Caco-2 (cell line): Measurements from ENCODE around the gene IFNA8. TPM values are rescaled to one million over a fixed set of nuclear protein-coding genes. Genes with fewer than 3 reads are reported as not detected.

Experiments used
- BruUV-seq: library from RNA; stranded (reverse); fragments of 400-500 nt; replicated peaks from 2 replicates; lab custom pipeline; 2021; lab: Mats Ljungman, UMichigan
- CTCF ChIA-PET: fragments of 300-600 bp; sonication (Branson Sonifier 250); formaldehyde crosslinking; loops from one replicate; lab custom pipeline; 2022; ENCODE audit warnings: antibody characterized with exemption; lab: Charles Lee
- POLR2A ChIA-PET: fragments of 300-600 bp; sonication (Branson Sonifier 250); formaldehyde crosslinking; loops from one replicate; lab custom pipeline; 2022; ENCODE audit warnings: antibody characterized with exemption; lab: Charles Lee
- DNase-seq, 2 experiments: peaks; one replicate each; pipeline versions ENCODE4 v3.0.0 to v3.0.0-alpha.2; 2020 to 2022
- H3K27me3 ChIP-seq: replicated peaks from 2 replicates; pipeline ENCODE4 v1.6.0; 2011; ENCODE audit warnings: low read length; ENCODE audit not compliant: control insufficient read depth, insufficient read depth
- H3K36me3 ChIP-seq: 2 replicates; pipeline ENCODE4 v1.5.1; 2011; ENCODE audit warnings: low read length; ENCODE audit not compliant: control insufficient read depth, insufficient read depth
- H3K4me1 ChIP-seq: fragments of 250-450 bp; sonication (Bioruptor Pico); 2 replicates; pipeline ENCODE4 v1.5.1; 2020; ENCODE audit warnings: mild to moderate bottlenecking
- H3K4me3 ChIP-seq: 2 replicates; pipeline ENCODE4 v1.5.1; 2011; ENCODE audit warnings: low read depth, mild to moderate bottlenecking, control low read depth, low read length
- H3K9me3 ChIP-seq: fragments of 250-450 bp; sonication (Bioruptor Pico); 2 replicates; pipeline ENCODE4 v1.5.1; 2020; ENCODE audit warnings: mild to moderate bottlenecking, moderate library complexity
- H3K27ac Mint-ChIP-seq: one replicate; pipeline ENCODE4 v1.8.0; 2022; ENCODE audit warnings: mixed read lengths; ENCODE audit not compliant: unreplicated experiment
- H3K27me3 Mint-ChIP-seq: one replicate; pipeline ENCODE4 v1.8.0; 2022; ENCODE audit warnings: mixed read lengths; ENCODE audit not compliant: insufficient read depth, unreplicated experiment
- H3K36me3 Mint-ChIP-seq: one replicate; pipeline ENCODE4 v1.8.0; 2022; ENCODE audit warnings: mild to moderate bottlenecking, mixed read lengths; ENCODE audit not compliant: insufficient read depth, unreplicated experiment
- H3K4me1 Mint-ChIP-seq: one replicate; pipeline ENCODE4 v1.8.0; 2022; ENCODE audit warnings: low read depth, mixed read lengths; ENCODE audit not compliant: unreplicated experiment
- H3K4me3 Mint-ChIP-seq: one replicate; pipeline ENCODE4 v1.8.0; 2022; ENCODE audit warnings: mild to moderate bottlenecking, moderate library complexity, mixed read lengths; ENCODE audit not compliant: unreplicated experiment
- H3K9me3 Mint-ChIP-seq: one replicate; pipeline ENCODE4 v1.8.0; 2022; ENCODE audit warnings: mixed read lengths; ENCODE audit not compliant: unreplicated experiment
- intact Hi-C: fragments of 100-400 bp; cut with micrococcal nuclease; formaldehyde crosslinking; loops from one replicate; pipeline ENCODE4 v1.10.0; 2022; ENCODE audit not compliant: unreplicated experiment
- total RNA-seq: library from RNA; stranded (reverse); gene quantifications from 2 replicates; pipeline ENCODE4 v1.2.3, GENCODE V29; 2022
- TF ChIP-seq, protein P1 (sequence below), 2 experiments: fragments of 200-600 bp in 1 of 2; IDR thresholded peaks; 1 replicate in 1 of 2; 2 replicates in 1 of 2; pipeline versions ENCODE4 v1.5.1 to v1.8.0; 2011 to 2022; ENCODE audit warnings: antibody characterized with exemption in 1 of 2, control low read depth in 1 of 2, inconsistent platforms in 1 of 2, low read depth in 1 of 2, low read length in 1 of 2, mild to moderate bottlenecking in 1 of 2, moderate library complexity in 1 of 2; ENCODE audit not compliant: insufficient read depth in 1 of 2, severe bottlenecking in 1 of 2, unreplicated experiment in 1 of 2

IFNA8 gene
- total RNA-seq, 1 experiment from 2014 or later, result not detected

DNA sequence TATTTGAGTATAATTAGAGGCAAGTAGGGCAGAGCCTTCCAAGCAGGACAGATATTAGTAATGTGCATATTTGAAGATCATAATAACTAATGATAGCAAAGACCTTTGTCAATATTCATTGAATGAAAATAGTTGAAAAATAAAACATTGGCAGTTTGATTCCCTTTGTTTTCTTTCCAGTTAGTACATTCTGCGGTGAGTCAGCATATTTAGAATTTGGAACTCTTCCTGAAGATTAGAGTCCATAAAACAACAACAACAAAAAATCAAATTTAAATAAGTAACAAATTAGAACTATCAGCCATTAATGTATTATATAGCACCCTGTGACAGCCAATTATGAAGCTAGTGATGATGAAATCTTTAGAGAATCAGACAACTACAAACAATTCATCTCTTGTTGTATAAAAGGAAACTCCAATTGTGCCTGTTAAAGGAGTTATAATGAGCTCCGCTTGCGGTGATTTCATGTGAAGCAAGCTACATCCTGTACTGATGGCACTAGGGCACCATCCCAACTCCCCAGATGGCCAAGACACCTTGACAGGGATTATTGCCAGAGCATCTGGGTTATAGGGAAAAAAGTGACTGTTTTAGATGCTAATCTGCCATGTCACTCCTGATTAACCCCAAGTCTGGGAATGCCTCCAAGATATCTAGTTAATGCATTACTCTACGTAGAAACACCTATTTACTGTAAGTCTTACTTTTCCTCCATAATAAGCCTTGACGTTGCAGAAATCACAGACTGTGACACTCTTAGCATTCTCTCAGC lies 6.8 kb downstream of the IFNA8 start:
- H3K9me3 ChIP-seq, result no peaks in the 10 kb centered on the region

DNA sequence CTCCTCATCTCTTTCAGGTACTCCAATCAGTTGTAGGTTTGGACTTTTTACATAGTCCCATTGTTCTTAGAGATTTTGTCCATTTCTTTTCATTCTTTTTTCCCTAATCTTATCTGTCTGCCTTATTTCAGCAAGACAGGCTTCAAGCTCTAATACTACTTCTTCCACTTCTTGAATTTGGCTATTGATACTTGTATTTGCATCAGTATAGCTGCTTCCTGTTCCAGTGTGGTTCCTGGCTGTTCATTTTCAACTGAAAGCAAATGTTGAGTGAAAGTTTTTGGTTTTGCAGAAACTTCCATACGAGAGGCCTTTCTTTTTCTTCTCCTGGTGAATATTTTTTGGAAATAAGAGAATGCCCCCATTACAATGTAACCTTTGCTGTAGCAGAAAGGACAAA lies 19.3 kb downstream of the IFNA8 start:
- CTCF ChIA-PET, result no interaction called here

More for the DNA sequence above, 6.8 kb downstream of the IFNA8 start:
- Mint-ChIP-seq H3K27ac (no peak overlapping the region), H3K4me1 (no peaks in the 10 kb centered on the region), H3K9me3 (no peaks in the 10 kb centered on the region), H3K27me3 (peaks cover 3% of the 10 kb centered on the region), H3K36me3 (no peaks in the 10 kb centered on the region), H3K4me3 (no peak overlapping the region)
- ChIA-PET POLR2A (no interaction called here), CTCF (no interaction called here)
- TF ChIP-seq, protein P1, sequence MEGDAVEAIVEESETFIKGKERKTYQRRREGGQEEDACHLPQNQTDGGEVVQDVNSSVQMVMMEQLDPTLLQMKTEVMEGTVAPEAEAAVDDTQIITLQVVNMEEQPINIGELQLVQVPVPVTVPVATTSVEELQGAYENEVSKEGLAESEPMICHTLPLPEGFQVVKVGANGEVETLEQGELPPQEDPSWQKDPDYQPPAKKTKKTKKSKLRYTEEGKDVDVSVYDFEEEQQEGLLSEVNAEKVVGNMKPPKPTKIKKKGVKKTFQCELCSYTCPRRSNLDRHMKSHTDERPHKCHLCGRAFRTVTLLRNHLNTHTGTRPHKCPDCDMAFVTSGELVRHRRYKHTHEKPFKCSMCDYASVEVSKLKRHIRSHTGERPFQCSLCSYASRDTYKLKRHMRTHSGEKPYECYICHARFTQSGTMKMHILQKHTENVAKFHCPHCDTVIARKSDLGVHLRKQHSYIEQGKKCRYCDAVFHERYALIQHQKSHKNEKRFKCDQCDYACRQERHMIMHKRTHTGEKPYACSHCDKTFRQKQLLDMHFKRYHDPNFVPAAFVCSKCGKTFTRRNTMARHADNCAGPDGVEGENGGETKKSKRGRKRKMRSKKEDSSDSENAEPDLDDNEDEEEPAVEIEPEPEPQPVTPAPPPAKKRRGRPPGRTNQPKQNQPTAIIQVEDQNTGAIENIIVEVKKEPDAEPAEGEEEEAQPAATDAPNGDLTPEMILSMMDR (IDR thresholded peaks at IDR 0.05; ENCODE audit: insufficient read depth in 1 of 2, low read depth in 1 of 2, low read length in 1 of 2, severe bottlenecking in 1 of 2, unreplicated experiment in 1 of 2), result no peak
- Histone ChIP-seq H3K4me3 (no peak overlapping the region), H3K36me3 (no peaks in the 10 kb centered on the region), H3K27me3 (no peaks in the 10 kb centered on the region), H3K4me1 (no peaks in the 10 kb centered on the region)
- no TSS peak for BruUV-seq
- intact Hi-C loops, result no loop called here
- DNase-seq, result no peak

DNA sequence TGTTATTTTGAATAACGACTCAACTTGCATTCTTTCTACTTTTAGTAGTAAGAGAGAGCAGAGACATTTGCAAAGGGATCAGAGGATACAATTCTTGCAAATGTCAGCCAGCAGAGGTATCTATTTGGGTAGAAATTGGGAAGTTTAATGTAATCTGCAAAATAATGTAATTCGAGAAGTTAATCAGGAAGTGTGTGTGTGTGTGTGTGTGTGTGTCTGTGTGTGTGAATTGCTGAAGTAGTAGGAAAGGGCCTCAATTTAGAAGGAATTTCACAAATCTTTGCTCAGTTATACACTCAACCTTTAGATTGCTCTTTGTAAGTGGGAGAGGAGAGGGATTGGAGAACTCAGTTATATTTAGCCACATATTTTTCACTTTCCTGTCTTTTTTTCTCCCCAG lies 20.3 kb downstream of the IFNA8 start:
- no peak overlapping the region for H3K27ac Mint-ChIP-seq
- H3K36me3 Mint-ChIP-seq, result no peaks in the 10 kb centered on the region
- intact Hi-C loops, result no loop called here
- no peak for DNase-seq
- Histone ChIP-seq H3K4me3 (no peak overlapping the region), H3K36me3 (no peaks in the 10 kb centered on the region), H3K4me1 (no peaks in the 10 kb centered on the region), H3K27me3 (no peaks in the 10 kb centered on the region), H3K9me3 (no peaks in the 10 kb centered on the region)
- no peaks in the 10 kb centered on the region for H3K4me1 Mint-ChIP-seq
- POLR2A ChIA-PET, result no interaction called here
- H3K9me3 Mint-ChIP-seq, result no peaks in the 10 kb centered on the region
- H3K4me3 Mint-ChIP-seq, result no peak overlapping the region
- TF ChIP-seq, protein P1 (IDR thresholded peaks at IDR 0.05; ENCODE audit: insufficient read depth in 1 of 2, low read depth in 1 of 2, low read length in 1 of 2, severe bottlenecking in 1 of 2, unreplicated experiment in 1 of 2), result no peak
- CTCF ChIA-PET, result no interaction called here
- peaks cover 9% of the 10 kb centered on the region for H3K27me3 Mint-ChIP-seq
- no TSS peak for BruUV-seq

More for the DNA sequence above, 19.3 kb downstream of the IFNA8 start:
- intact Hi-C loops, result no loop called here
- Mint-ChIP-seq H3K27me3 (peaks cover 9% of the 10 kb centered on the region), H3K27ac (no peak overlapping the region), H3K4me1 (no peaks in the 10 kb centered on the region), H3K9me3 (no peaks in the 10 kb centered on the region), H3K36me3 (no peaks in the 10 kb centered on the region), H3K4me3 (no peak overlapping the region)
- Histone ChIP-seq H3K27me3 (no peaks in the 10 kb centered on the region), H3K36me3 (no peaks in the 10 kb centered on the region), H3K4me1 (no peaks in the 10 kb centered on the region), H3K9me3 (no peaks in the 10 kb centered on the region), H3K4me3 (no peak overlapping the region)
- TF ChIP-seq, protein P1 (IDR thresholded peaks at IDR 0.05; ENCODE audit: insufficient read depth in 1 of 2, low read depth in 1 of 2, low read length in 1 of 2, severe bottlenecking in 1 of 2, unreplicated experiment in 1 of 2), result no peak
- DNase-seq, result no peak
- POLR2A ChIA-PET, result no interaction called here
- no TSS peak for BruUV-seq
